Cerebellar nuclear complex (tissue), 1 donor: ENCODE measurements around the gene ST6GALNAC6.
"Not testable (repeated sequence)": the region's sequence is repeated elsewhere in the genome, so short reads cannot be mapped to it uniquely, and the experiment has no call there.

ENCODE experiments used
- DNase-seq, 2 experiments: peaks; one replicate each; lab custom pipeline; 2025; lab: John Stamatoyannopoulos, UW

ST6GALNAC6 gene

GRCh38 chr9:127854960-127855359 is 44.4 kb downstream of the ST6GALNAC6 start:
- no peak for DNase-seq

DNA sequence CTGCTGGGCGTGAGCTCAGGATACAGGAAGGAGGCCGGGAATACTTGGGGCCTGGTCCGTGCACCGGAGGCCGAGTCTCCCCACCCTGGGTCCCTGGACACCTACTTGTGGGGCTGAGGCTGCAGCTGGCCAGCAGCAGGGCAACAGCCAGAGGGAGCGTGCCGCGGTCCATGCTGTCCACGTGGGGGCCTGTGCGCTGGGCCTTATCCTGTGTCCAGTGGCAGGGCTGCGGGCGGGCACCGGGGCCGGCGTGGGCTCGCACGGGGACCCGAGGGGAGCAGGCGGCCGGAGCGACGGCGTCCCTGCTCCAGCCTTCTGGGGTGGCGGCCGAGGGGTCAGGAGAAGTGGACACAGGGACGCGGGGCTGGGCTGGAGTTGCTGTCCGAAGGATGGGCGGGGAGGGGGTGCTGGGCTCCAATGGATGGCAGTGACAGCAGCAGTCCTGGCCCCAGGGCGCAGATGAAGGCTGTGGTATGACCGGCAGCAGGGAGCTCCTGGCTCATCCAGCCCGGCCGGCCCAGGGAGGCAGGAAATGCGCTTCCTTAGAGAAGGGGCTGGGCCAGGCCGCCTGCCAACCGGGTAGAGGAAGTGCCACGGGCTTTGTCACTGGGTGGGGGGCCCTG is 45.1 kb downstream of the ST6GALNAC6 start, which contains the start of gene ENG:
Gene ENG, minus strand, starts transcription at position 475 of the 623 bp plus-strand sequence. Its CDS starts 303 bp downstream, at position 172.
- no peak for DNase-seq

DNA sequence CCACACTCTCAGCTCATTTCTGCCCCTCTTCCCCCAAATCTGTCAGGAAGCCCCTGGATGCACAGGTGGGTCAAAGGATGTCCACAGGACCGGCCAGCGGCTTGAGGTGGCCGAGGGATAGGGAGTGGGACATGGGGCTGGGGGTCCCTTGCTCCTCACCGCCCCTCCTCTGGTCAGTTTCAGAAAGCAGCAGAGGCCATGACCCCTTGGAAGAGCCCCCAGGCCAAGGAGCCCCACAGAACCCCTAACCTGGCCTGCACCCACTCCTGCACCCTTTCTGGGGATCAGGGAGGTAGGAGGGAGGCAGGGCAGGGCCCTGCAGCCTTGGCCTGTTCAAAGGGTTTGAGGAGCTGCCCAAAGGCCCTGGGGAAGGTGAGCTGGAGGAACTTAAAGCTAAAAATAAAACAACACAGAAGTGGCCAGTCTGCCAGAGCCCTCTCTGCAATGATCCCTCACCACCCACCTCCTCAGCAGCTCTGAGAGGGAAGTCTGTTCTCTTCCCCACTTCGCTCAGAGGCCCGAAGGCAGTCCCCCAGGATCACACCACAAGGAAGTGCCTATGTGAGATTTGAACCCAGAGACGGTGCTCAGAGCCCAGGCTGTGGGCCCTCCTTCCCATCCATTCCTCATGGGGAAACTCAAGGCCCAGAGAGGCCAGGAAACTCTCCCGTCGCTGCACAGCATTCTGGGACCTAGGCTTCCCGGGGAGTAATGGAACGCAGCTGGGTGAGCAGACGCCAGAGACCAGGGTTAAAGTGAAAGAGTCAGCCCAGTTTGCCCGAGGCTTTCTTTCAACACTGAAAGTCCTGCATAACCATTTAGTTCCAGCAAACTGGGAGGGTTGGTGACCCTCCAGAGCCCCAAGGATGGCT is 45.9 kb downstream of the ST6GALNAC6 start:
- DNase-seq = no peak

- no peak for DNase-seq
Observed at GRCh38 chr9:127852829-127853228, 46.6 kb downstream of the ST6GALNAC6 start.

- no peak for DNase-seq
Observed at GRCh38 chr9:127850286-127850830, 49.0 kb downstream of the ST6GALNAC6 start.

- no peak for DNase-seq
Observed at GRCh38 chr9:127848756-127849504, 50.5 kb downstream of the ST6GALNAC6 start.

- no peak for DNase-seq
Observed at GRCh38 chr9:127847833-127848755, 51.3 kb downstream of the ST6GALNAC6 start.

- DNase-seq = no peak
Observed at GRCh38 chr9:127847178-127847510, 52.3 kb downstream of the ST6GALNAC6 start.

GRCh38 chr9:127846443-127847177 is 52.8 kb downstream of the ST6GALNAC6 start:
- no peak for DNase-seq

- DNase-seq = not testable (repeated sequence)
Observed at GRCh38 chr9:127845619-127846018, 53.8 kb downstream of the ST6GALNAC6 start.

DNA sequence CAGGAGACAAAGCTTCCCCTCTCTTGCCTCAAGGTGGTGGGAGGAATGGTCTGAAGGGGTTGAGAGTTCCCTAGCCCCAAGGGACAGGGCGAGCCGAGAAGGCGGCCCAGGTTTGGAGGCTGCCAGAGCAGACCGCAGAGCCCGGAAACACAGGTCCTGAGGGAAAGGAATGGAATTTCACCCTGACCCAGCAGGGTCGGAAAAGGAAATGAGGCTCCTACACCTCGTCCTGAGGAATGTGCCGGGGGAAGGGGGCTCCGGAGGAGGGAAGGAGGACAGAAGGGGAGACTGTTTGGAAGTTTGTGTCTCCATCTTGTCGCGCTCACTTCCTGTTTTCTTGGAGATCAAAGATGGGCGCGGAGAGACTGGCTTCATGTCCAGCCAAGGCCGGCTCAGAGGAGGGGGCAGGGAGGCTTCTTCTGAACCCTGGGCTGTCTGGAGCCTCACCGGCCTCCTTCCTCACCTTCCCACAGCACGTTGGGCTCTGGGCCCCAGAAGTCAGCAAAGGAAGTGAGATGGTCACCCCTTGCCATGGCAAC is 54.5 kb downstream of the ST6GALNAC6 start:
- DNase-seq = no peak

- DNase-seq = no peak
Observed at GRCh38 chr9:127841087-127841835, 58.1 kb downstream of the ST6GALNAC6 start.

- no peak for DNase-seq
Observed at GRCh38 chr9:127838375-127839078, 60.9 kb downstream of the ST6GALNAC6 start.

DNA sequence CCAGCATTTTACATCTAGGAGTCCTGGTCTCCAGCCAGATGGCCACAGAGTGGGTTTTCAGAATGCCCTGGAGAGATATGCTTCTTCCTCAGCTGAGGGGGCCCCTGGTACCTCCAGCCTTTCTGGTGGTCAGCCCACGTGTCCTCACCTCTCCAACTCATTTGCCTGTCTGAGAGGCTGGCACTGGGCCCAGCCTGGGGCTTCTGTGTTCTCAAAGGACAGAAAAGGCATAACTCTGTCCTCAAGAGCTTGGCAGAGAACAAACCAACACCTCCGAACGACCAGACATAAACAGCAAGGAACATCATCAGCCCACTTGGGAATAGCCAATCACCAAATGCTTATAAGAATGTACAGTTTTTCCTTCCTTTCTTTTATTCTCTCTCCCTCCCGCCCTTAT is 62.1 kb downstream of the ST6GALNAC6 start:
- DNase-seq = no peak

GRCh38 chr9:127836561-127836960 is 62.8 kb downstream of the ST6GALNAC6 start:
- not testable (repeated sequence) for DNase-seq

- DNase-seq = no peak
Observed at GRCh38 chr9:127835991-127836516, 63.3 kb downstream of the ST6GALNAC6 start.
